PC-9 (cell line): Measurements from ENCODE around the gene CPPED1.

Experiments used
- EZH2 ChIP-seq: fragments of 200-600 bp; sonication (generic); IDR thresholded peaks from 2 replicates; pipeline ENCODE4 v1.8.0; 2017; ENCODE audit warnings: antibody characterized with exemption, low read depth
- TF ChIP-seq, protein P1 (sequence below): fragments of 200-600 bp; sonication (generic); conservative IDR thresholded peaks from 2 replicates; pipeline ENCODE4 v1.6.1; 2017; ENCODE audit warnings: mixed run types, antibody characterized with exemption, mild to moderate bottlenecking, moderate library complexity

DNA sequence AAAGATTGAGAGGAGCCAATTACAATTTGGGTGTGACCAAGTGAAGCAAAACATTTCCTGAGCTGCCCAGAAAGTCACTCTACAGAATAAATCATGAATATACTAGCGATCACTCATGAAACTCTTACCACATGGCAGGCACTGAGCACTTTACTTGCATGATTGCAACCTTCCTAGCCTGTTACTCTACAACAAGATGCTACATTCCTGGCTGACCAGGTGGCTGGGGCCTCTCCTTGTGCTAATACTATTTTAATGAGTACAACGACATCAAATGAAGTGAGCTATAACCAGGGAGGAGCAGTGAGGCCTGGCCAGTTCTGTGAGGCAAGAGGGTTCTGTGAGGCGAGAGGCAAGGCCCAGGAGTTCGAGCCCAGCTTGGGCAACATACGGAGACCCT lies 75.2 kb downstream of the CPPED1 start:
- no peak for TF ChIP-seq EZH2
- TF ChIP-seq, protein P1, sequence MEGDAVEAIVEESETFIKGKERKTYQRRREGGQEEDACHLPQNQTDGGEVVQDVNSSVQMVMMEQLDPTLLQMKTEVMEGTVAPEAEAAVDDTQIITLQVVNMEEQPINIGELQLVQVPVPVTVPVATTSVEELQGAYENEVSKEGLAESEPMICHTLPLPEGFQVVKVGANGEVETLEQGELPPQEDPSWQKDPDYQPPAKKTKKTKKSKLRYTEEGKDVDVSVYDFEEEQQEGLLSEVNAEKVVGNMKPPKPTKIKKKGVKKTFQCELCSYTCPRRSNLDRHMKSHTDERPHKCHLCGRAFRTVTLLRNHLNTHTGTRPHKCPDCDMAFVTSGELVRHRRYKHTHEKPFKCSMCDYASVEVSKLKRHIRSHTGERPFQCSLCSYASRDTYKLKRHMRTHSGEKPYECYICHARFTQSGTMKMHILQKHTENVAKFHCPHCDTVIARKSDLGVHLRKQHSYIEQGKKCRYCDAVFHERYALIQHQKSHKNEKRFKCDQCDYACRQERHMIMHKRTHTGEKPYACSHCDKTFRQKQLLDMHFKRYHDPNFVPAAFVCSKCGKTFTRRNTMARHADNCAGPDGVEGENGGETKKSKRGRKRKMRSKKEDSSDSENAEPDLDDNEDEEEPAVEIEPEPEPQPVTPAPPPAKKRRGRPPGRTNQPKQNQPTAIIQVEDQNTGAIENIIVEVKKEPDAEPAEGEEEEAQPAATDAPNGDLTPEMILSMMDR, result no peak
